ENCODE measurements around the gene GPR82. TPM values are rescaled to one million over a fixed set of nuclear protein-coding genes. Genes with fewer than 3 reads are reported as not detected.

GPR82 gene
- total RNA-seq, 2 experiments from 2014 or later: not detected

- Histone ChIP-seq H3K4me3 (ENCODE audit: low read length) (no peak overlapping the region), H3K27ac (ENCODE audit: low read depth in 1 of 2, low read length in 2 of 2) (no peak overlapping the region), H3K9me3 (ENCODE audit: control insufficient read depth in 1 of 2, insufficient read depth in 1 of 2, low read length in 2 of 2) (no peaks in the 10 kb centered on the region), H3K36me3 (ENCODE audit: insufficient read depth, low read length) (no peaks in the 10 kb centered on the region), H3K27me3 (ENCODE audit: control insufficient read depth in 1 of 2, insufficient read depth in 2 of 2, low read length in 2 of 2) (no peaks in the 10 kb centered on the region), H3K4me1 (ENCODE audit: insufficient read depth, low read length) (no peaks in the 10 kb centered on the region)
- H3K4me3 Mint-ChIP-seq: no peak overlapping the region
- no peak overlapping the region for H3K27ac Mint-ChIP-seq
- TF ChIP-seq CTCF (IDR thresholded peaks at IDR 0.05): no peak
- POLR2A ChIA-PET: no interaction called here
- no peaks in the 10 kb centered on the region for H3K27me3 Mint-ChIP-seq
- no peaks in the 10 kb centered on the region for H3K9me3 Mint-ChIP-seq
- no peaks in the 10 kb centered on the region for H3K36me3 Mint-ChIP-seq (ENCODE audit: low read depth)
- intact Hi-C loops (cut with DNase I, micrococcal nuclease): no loop called here
- CTCF ChIA-PET: no interaction called here
- H3K4me1 Mint-ChIP-seq (ENCODE audit: low read depth): peaks cover 26% of the 10 kb centered on the region
- no peak for ATAC-seq (ENCODE audit: poor library complexity)
- DNase-seq: no peak
Observed at GRCh38 chrX:41688156-41688555, 35.8 kb upstream of the GPR82 start.

- H3K27ac ChIP-seq (ENCODE audit: low read depth in 1 of 2, low read length in 2 of 2): no peak within 1 kb of the TSS
- POLR2A ChIA-PET: no interaction called here
- ATAC-seq (ENCODE audit: poor library complexity) (peak; percentile 39), DNase-seq (peak in 4 of 14 experiments; percentile 7 to 35 (median 30))
- intact Hi-C loops (cut with DNase I, micrococcal nuclease): no loop called here
- H3K27me3 ChIP-seq (ENCODE audit: control insufficient read depth in 1 of 2, insufficient read depth in 2 of 2, low read length in 2 of 2): no peaks in the 10 kb centered on the region
- no peaks in the 10 kb centered on the region for H3K4me1 ChIP-seq (ENCODE audit: insufficient read depth, low read length)
- Mint-ChIP-seq H3K27me3 (no peaks in the 10 kb centered on the region), H3K9me3 (no peaks in the 10 kb centered on the region), H3K4me1 (ENCODE audit: low read depth) (peaks cover 31% of the 10 kb centered on the region), H3K27ac (peak within 1 kb of the TSS; percentile 47), H3K36me3 (ENCODE audit: low read depth) (no peaks in the 10 kb centered on the region), H3K4me3 (no peak within 1 kb of the TSS)
- H3K36me3 ChIP-seq (ENCODE audit: insufficient read depth, low read length): no peaks in the 10 kb centered on the region
- no peak within 1 kb of the TSS for H3K4me3 ChIP-seq (ENCODE audit: low read length)
- no peak for TF ChIP-seq CTCF (IDR thresholded peaks at IDR 0.05)
- CTCF ChIA-PET: no interaction called here
- no peaks in the 10 kb centered on the region for H3K9me3 ChIP-seq (ENCODE audit: control insufficient read depth in 1 of 2, insufficient read depth in 1 of 2, low read length in 2 of 2)
Observed at GRCh38 chrX:41688835-41689234, 35.1 kb upstream of the GPR82 start, which contains the start of gene GPR34. TSS of gene GPR34 (plus strand) at chrX:41688973. CDS start at chrX:41695634, 6,661 bp downstream.

- ATAC-seq (ENCODE audit: poor library complexity) (no peak), DNase-seq (no peak)
- Histone ChIP-seq H3K4me1 (ENCODE audit: insufficient read depth, low read length) (peaks cover under 1% of the 10 kb centered on the region), H3K4me3 (ENCODE audit: low read length) (no peak overlapping the region), H3K27me3 (ENCODE audit: control insufficient read depth in 1 of 2, insufficient read depth in 2 of 2, low read length in 2 of 2) (no peaks in the 10 kb centered on the region), H3K9me3 (ENCODE audit: control insufficient read depth in 1 of 2, insufficient read depth in 1 of 2, low read length in 2 of 2) (no peaks in the 10 kb centered on the region), H3K36me3 (ENCODE audit: insufficient read depth, low read length) (no peaks in the 10 kb centered on the region), H3K27ac (ENCODE audit: low read depth in 1 of 2, low read length in 2 of 2) (no peak overlapping the region)
- peaks cover 38% of the 10 kb centered on the region for H3K4me1 Mint-ChIP-seq (ENCODE audit: low read depth)
- H3K27me3 Mint-ChIP-seq: no peaks in the 10 kb centered on the region
- H3K27ac Mint-ChIP-seq: no peak overlapping the region
- intact Hi-C loops (cut with DNase I, micrococcal nuclease): no loop called here
- no peak overlapping the region for H3K4me3 Mint-ChIP-seq
- no peaks in the 10 kb centered on the region for H3K36me3 Mint-ChIP-seq (ENCODE audit: low read depth)
- ChIA-PET CTCF (no interaction called here), POLR2A (no interaction called here)
- no peaks in the 10 kb centered on the region for H3K9me3 Mint-ChIP-seq
- TF ChIP-seq CTCF (IDR thresholded peaks at IDR 0.05): no peak
Observed at GRCh38 chrX:41689711-41690110, 34.3 kb upstream of the GPR82 start.
